IPS-20b (cell line): ENCODE results near the gene TMSB4X.

Source experiments
- H3K27ac ChIP-seq: one replicate; pipeline ENCODE4 v1.5.1; 2013; ENCODE audit warnings: low read length
- H3K27me3 ChIP-seq: 2 replicates; pipeline ENCODE4 v1.6.1; 2013; ENCODE audit warnings: mild to moderate bottlenecking, low read length, inconsistent platforms; ENCODE audit not compliant: insufficient read depth
- H3K36me3 ChIP-seq: 2 replicates; pipeline ENCODE4 v1.6.1; 2013; ENCODE audit warnings: low read depth, mild to moderate bottlenecking, inconsistent platforms, low read length, moderate library complexity; ENCODE audit not compliant: insufficient read depth
- H3K4me1 ChIP-seq: 2 replicates; pipeline ENCODE4 v1.6.1; 2013; ENCODE audit warnings: mild to moderate bottlenecking, control low read depth, inconsistent platforms, low read length, moderate library complexity; ENCODE audit not compliant: insufficient read depth
- H3K4me3 ChIP-seq: 2 replicates; pipeline ENCODE4 v1.5.1; 2013; ENCODE audit warnings: mild to moderate bottlenecking, low read length, inconsistent platforms
- H3K9ac ChIP-seq: 2 replicates; pipeline ENCODE4 v1.6.1; 2013; ENCODE audit warnings: low read depth, mild to moderate bottlenecking, inconsistent platforms, low read length, moderate library complexity
- H3K9me3 ChIP-seq: 2 replicates; pipeline ENCODE4 v1.6.1; 2013; ENCODE audit warnings: mild to moderate bottlenecking, low read depth, low read length, inconsistent platforms; ENCODE audit not compliant: insufficient read depth

The TMSB4X gene

GRCh38 chrX:12947545-12948235, 27.2 kb upstream of the TMSB4X start:
- Histone ChIP-seq H3K27ac (no peak overlapping the region), H3K36me3 (no peaks in the 10 kb centered on the region), H3K27me3 (no peaks in the 10 kb centered on the region), H3K9me3 (no peaks in the 10 kb centered on the region), H3K4me3 (no peak overlapping the region), H3K4me1 (peaks cover 6% of the 10 kb centered on the region), H3K9ac (no peak overlapping the region)

DNA sequence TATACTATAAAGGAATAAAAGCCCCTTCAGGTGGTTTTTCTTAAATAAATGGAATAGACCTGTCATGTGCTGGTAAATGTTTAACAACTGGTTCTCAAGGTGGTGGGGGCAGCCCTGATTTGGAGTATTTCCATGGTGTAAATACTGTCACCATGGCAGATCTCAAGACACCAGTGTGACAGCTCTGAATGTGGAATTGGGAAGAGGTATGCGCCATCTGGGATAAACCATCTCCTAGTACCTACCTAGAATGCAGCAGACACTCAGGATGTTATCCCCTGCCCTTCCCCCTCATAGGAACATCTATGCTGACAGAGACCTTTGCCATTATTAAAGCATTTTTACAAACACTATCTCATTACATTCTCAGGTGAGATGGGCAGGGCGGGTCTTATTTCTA, 26.4 kb upstream of the TMSB4X start:
- H3K27ac ChIP-seq: no peak overlapping the region
- H3K36me3 ChIP-seq: no peaks in the 10 kb centered on the region
- H3K4me3 ChIP-seq: no peak overlapping the region
- no peak overlapping the region for H3K9ac ChIP-seq
- no peaks in the 10 kb centered on the region for H3K9me3 ChIP-seq
- H3K4me1 ChIP-seq: peaks cover 6% of the 10 kb centered on the region
- H3K27me3 ChIP-seq: no peaks in the 10 kb centered on the region

- Histone ChIP-seq H3K9me3 (no peaks in the 10 kb centered on the region), H3K9ac (no peak overlapping the region), H3K27ac (no peak overlapping the region)
These were observed 25.5 kb upstream of the TMSB4X start for GRCh38 chrX:12949205-12949926.

DNA sequence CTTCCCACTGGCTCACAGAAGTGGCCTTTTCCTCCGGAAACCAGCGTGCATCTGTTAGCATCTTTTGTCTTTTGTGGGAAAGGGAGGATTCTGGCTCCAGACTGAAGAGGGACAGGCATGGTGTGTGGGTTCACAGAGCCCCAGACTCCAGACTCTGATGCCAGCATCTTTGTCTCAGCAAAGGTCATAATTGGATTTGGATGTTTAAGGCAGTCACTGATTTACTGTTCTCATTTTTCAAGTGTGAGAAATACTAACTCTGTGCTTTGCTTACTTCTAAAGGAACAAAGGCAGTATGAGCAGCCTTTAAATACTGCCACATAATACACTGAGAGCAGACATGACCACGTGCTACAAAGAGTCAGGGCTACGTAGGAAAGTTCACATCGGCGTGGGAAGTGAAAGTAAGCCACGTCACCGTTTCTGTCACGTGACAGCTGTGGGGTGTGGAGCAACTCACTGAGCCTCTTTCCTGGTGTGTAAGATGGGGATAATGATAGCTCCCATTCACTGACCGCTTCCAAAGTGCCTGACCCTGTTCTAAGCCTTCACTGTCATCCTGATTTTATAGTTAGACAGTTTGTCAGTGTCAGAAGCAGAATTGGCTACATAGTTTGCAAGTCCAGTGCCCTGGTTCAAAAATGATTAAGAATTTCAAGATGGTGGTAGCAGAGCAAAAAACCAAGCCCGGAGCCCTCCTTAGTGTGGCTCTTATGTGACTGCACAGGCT, 24.8 kb upstream of the TMSB4X start:
- H3K9ac ChIP-seq: no peak overlapping the region
- no peaks in the 10 kb centered on the region for H3K27me3 ChIP-seq
- no peak overlapping the region for H3K27ac ChIP-seq
- H3K4me1 ChIP-seq: peaks cover 6% of the 10 kb centered on the region
- H3K9me3 ChIP-seq: no peaks in the 10 kb centered on the region
- H3K4me3 ChIP-seq: no peak overlapping the region
- no peaks in the 10 kb centered on the region for H3K36me3 ChIP-seq

More at GRCh38 chrX:12949205-12949926, 25.5 kb upstream of the TMSB4X start:
- Histone ChIP-seq H3K27me3 (no peaks in the 10 kb centered on the region), H3K36me3 (no peaks in the 10 kb centered on the region), H3K4me1 (peaks cover 6% of the 10 kb centered on the region), H3K4me3 (no peak overlapping the region)

- H3K4me1 ChIP-seq: peaks cover 6% of the 10 kb centered on the region
- no peaks in the 10 kb centered on the region for H3K9me3 ChIP-seq
- no peak overlapping the region for H3K9ac ChIP-seq
- H3K27ac ChIP-seq: no peak overlapping the region
- no peaks in the 10 kb centered on the region for H3K27me3 ChIP-seq
- H3K4me3 ChIP-seq: no peak overlapping the region
- no peaks in the 10 kb centered on the region for H3K36me3 ChIP-seq
These were observed 23.9 kb upstream of the TMSB4X start for GRCh38 chrX:12950851-12951594.

DNA sequence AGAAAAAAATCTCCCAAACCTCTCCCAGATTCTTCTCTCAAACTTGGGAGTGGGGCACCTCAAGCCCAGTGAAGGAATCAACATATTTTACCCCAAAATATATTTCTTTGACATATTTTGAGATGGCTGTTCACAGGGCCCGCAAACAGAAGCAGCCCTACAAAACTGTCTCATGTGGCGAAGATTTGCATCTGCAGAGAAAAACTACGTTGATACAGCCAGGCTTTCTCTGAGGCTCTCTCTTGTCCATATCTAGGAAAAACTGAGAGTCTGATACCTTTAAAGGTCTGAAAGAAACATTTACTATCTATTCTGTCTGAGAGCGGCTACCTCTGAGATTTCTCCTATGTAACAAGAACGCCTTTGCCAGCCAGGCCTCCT, 23.3 kb upstream of the TMSB4X start:
- no peaks in the 10 kb centered on the region for H3K27me3 ChIP-seq
- no peaks in the 10 kb centered on the region for H3K36me3 ChIP-seq
- H3K4me3 ChIP-seq: no peak overlapping the region
- H3K27ac ChIP-seq: no peak overlapping the region
- H3K9ac ChIP-seq: no peak overlapping the region
- peaks cover 6% of the 10 kb centered on the region for H3K4me1 ChIP-seq
- no peaks in the 10 kb centered on the region for H3K9me3 ChIP-seq

- Histone ChIP-seq H3K4me1 (no peaks in the 10 kb centered on the region), H3K9me3 (no peaks in the 10 kb centered on the region), H3K36me3 (no peaks in the 10 kb centered on the region), H3K4me3 (no peak overlapping the region), H3K27me3 (no peaks in the 10 kb centered on the region), H3K27ac (no peak overlapping the region), H3K9ac (no peak overlapping the region)
These were observed 21.5 kb upstream of the TMSB4X start for GRCh38 chrX:12953420-12953819.

DNA sequence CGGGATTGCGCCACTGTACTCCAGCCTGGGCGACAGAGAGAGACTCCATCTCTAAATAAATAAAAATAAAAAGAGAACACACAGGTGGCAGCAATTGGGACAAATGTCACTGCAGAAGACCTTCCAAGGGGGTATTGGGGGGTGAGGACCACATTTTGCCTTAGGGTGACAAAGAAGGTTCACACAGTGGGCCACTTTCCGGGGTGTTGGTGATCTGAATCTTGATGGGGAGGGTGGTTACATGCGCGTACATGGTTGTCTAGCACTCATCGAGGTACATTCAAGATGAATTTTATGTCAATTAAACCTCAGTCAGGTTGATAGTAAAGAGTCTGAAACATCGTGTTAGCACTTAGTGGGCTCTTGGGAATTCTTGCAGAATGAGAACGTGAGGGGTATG, 20.5 kb upstream of the TMSB4X start:
- Histone ChIP-seq H3K27ac (no peak overlapping the region), H3K36me3 (no peaks in the 10 kb centered on the region), H3K9me3 (no peaks in the 10 kb centered on the region), H3K9ac (no peak overlapping the region), H3K27me3 (no peaks in the 10 kb centered on the region), H3K4me3 (no peak overlapping the region), H3K4me1 (no peaks in the 10 kb centered on the region)

DNA sequence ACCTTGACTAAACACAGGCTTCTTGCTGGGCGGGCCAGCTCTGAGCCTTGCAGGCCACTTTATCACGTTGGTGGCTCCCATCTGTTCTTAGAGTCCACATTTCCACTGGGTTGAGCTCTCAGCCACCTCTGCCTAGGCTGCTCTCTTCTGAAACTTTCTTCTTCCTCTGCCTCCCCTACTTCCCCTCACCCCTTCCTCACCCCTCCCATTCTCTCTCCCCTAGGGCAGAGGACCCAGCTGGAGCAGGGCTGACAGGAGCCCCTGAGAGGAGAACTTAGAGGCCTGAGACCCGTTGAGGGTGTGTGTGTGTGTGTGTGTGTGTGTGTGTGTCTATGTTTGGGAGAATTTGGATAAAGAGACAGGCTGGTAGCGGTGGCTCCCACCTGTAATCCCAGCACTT, 19.9 kb upstream of the TMSB4X start:
- no peaks in the 10 kb centered on the region for H3K9me3 ChIP-seq
- no peaks in the 10 kb centered on the region for H3K27me3 ChIP-seq
- no peak overlapping the region for H3K9ac ChIP-seq
- no peaks in the 10 kb centered on the region for H3K36me3 ChIP-seq
- no peaks in the 10 kb centered on the region for H3K4me1 ChIP-seq
- no peak overlapping the region for H3K27ac ChIP-seq
- no peak overlapping the region for H3K4me3 ChIP-seq

GRCh38 chrX:12955882-12956703, 18.8 kb upstream of the TMSB4X start:
- no peaks in the 10 kb centered on the region for H3K4me1 ChIP-seq
- H3K4me3 ChIP-seq: no peak overlapping the region
- no peak overlapping the region for H3K27ac ChIP-seq

More at GRCh38 chrX:12955882-12956703, 18.8 kb upstream of the TMSB4X start:
- no peaks in the 10 kb centered on the region for H3K9me3 ChIP-seq
- H3K27me3 ChIP-seq: no peaks in the 10 kb centered on the region
- no peaks in the 10 kb centered on the region for H3K36me3 ChIP-seq
- no peak overlapping the region for H3K9ac ChIP-seq
